Pancreas (tissue), 10 donors: ENCODE results near the gene CHRNE. TPM values are rescaled to one million over a fixed set of nuclear protein-coding genes. Genes with fewer than 3 reads are reported as not detected.

Experiments
- ATAC-seq, 4 donors: fragments of 200-7000 bp; cut with Tn5 transposase; one replicate each; pipeline versions ENCODE4 v1.8.0 to v1.9.1; 2020; ENCODE audit warnings: mild to moderate bottlenecking in 4 of 4, moderate library complexity in 4 of 4
- DNase-seq, 6 donors: peaks; one replicate each; pipeline ENCODE4 v3.0.0-alpha.2; 2020
- FAIRE-seq: peaks from 2 replicates; lab custom pipeline; 2012; peaks lifted over from hg19 to GRCh38; lab: Jason Lieb, UNC
- H3K27ac ChIP-seq, 4 donors: fragments of 200-600 bp; sonication (generic); 1 replicate in 3 of 4; 2 replicates in 1 of 4; pipeline versions ENCODE4 v1.5.0 to v1.8.0; 2020
- H3K27me3 ChIP-seq, 4 donors: fragments of 200-600 bp; one replicate each; pipeline ENCODE4 v1.8.0; 2021
- H3K36me3 ChIP-seq, 3 donors: fragments of 200-600 bp; sonication (generic) in 1 of 3; one replicate each; pipeline versions ENCODE4 v1.5.0 to v1.8.0; 2020 to 2021
- H3K4me1 ChIP-seq, 3 donors: fragments of 200-600 bp; one replicate each; pipeline ENCODE4 v1.8.0; 2021
- H3K4me3 ChIP-seq, 4 donors: fragments of 200-600 bp; sonication (generic) in 2 of 4; one replicate each; pipeline versions ENCODE4 v1.5.0 to v1.8.0; 2020 to 2021
- H3K9me3 ChIP-seq, 4 donors: fragments of 200-600 bp; one replicate each; pipeline ENCODE4 v1.8.0; 2021
- WGBS, 2 donors: extraction: QIAGEN DNeasy Blood & Tissue Kit; methylation state at CpG; one replicate each; pipeline ENCODE4 v1.1.7; 2013; 5-methylcytosine and 5-hydroxymethylcytosine counted together
- intact Hi-C, 3 donors: fragments of 100-400 bp; cut with DNase I; formaldehyde crosslinking; loops; one replicate each; pipeline versions ENCODE4 v1.11.1 to v1.14.2; 2022
- polyA plus RNA-seq, 2 donors: library from polyadenylated mRNA; stranded (reverse); fragments of 200-250 nt; gene quantifications; one replicate each; pipeline ENCODE4 v1.2.3, GENCODE V29; 2013
- total RNA-seq, 6 donors: library from RNA; stranded (reverse); fragmentation: NEBNext Ultra II Directional in 4 of 6; extraction: Animal tissue kit (Norgen Biotek cat#: 25700) in 4 of 6; gene quantifications; one replicate each; pipeline versions ENCODE4 v1.2.1 to v1.2.4, GENCODE V29; 2021 to 2023
- TF ChIP-seq, protein P1 (sequence below), 4 donors: fragments of 200-600 bp; sonication (generic) in 3 of 4; IDR thresholded peaks; one replicate each; pipeline versions ENCODE4 v1.5.0 to v1.8.0; 2021; ENCODE audit warnings: antibody characterized with exemption in 4 of 4
- donor health status: healthy with polysubstance abuse.
- donor health status: DM: no; HTN: no; CAD: no; lungs with moderate emphysema.
- donor health status: DM: no; HTN: no; CAD: no.
- donor health status: control.
- donor health status: control.
- donor health status: Bipolar disorder and iron deficiency.
- donor health status: DM: yes; HTN: yes; CAD: no.
- donor health status: DM: no; HTN: no; CAD: no.
- donor health status: DM: no; HTN: no; CAD: no.
- donor health status: DM: yes; HTN: yes; CAD: no.

CHRNE gene
- total and polyA plus RNA-seq, 8 donors, result 0.76 to 2.0 (median 1.3) TPM

DNA sequence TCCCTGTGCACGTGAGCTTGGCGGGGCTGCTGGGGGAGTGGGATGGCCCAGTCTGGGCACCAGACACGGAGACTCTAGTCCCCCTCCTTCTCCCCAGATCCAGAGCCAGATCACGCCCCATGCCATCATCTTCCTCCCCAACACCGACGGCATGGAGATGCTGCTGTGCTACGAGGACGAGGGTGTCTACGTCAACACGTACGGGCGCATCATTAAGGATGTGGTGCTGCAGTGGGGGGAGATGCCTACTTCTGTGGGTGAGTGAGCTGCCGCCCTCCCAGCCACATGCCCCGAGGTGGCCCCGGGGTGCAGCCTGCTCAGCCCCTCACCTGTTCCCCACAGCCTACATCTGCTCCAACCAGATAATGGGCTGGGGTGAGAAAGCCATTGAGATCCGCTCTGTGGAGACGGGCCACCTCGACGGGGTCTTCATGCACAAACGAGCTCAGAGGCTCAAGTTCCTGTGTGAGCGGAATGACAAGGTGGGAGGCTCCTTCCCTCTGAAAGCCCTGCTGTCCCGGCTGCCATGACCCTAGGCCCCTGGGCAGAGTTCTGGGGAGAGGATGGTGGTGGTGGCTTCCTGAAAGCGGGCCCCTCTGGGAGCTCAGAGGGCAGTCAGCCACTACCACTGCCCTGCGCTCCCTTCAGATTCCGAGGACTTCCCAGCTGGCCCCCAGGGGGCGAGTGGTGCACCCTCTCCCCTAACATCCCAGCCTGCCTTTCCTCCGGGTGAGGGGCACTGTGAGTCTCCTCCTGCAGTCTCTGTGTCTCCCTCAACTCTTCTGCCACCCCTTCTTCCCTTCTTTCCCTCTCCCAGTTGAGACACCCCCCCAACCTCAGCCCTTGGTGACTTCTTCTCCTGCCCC is 6.3 kb downstream of the CHRNE start:
- Histone ChIP-seq H3K36me3 (peaks cover 0 to 22% (median 8%) of the 10 kb centered on the region in 3 donors), H3K4me1 (peaks cover 0 to 4% (median 3%) of the 10 kb centered on the region in 3 donors), H3K27ac (no peak overlapping the region), H3K4me3 (no peak overlapping the region), H3K9me3 (no peaks in the 10 kb centered on the region), H3K27me3 (no peaks in the 10 kb centered on the region)
- intact Hi-C loops, result loop anchor here (10.0 kb wide), 3 partner anchors 102 to 182 kb away; partner anchors contain the start of genes ARRB2 (in 1 of the 3), CXCL16 (in 1 of the 3), MED11 (in 1 of the 3) and PSMB6 (in 1 of the 3)
- TF ChIP-seq, protein P1, sequence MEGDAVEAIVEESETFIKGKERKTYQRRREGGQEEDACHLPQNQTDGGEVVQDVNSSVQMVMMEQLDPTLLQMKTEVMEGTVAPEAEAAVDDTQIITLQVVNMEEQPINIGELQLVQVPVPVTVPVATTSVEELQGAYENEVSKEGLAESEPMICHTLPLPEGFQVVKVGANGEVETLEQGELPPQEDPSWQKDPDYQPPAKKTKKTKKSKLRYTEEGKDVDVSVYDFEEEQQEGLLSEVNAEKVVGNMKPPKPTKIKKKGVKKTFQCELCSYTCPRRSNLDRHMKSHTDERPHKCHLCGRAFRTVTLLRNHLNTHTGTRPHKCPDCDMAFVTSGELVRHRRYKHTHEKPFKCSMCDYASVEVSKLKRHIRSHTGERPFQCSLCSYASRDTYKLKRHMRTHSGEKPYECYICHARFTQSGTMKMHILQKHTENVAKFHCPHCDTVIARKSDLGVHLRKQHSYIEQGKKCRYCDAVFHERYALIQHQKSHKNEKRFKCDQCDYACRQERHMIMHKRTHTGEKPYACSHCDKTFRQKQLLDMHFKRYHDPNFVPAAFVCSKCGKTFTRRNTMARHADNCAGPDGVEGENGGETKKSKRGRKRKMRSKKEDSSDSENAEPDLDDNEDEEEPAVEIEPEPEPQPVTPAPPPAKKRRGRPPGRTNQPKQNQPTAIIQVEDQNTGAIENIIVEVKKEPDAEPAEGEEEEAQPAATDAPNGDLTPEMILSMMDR (IDR thresholded peaks at IDR 0.05), result no peak
- WGBS, 2 donors, result 92 to 94% methylated on average over 26 to 27 of the region's 27 CpGs
- DNase-seq, result peak in 2 of 6 donors; percentile 29 to 73
- ATAC-seq, result no peak
- no peak for FAIRE-seq

DNA sequence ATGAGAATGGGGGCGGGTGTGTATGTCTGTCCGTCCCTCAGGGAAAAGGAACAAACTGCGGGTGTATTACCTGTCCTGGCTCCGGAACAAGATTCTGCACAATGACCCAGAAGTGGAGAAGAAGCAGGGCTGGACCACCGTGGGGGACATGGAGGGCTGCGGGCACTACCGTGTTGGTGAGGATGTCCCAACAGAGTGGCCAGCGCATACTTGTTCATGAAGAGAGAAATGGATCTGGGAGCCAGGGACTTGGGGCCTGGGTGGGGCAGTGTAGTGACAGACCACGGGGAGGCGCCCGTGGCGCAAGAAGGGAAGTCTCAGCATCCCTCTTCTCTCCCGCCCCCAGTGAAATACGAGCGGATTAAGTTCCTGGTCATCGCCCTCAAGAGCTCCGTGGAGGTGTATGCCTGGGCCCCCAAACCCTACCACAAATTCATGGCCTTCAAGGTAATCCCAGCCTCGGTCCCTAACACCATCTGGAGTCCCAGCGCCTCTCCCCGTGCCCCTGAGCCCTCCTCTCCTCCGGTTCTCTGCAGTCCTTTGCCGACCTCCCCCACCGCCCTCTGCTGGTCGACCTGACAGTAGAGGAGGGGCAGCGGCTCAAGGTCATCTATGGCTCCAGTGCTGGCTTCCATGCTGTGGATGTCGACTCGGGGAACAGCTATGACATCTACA is 7.1 kb downstream of the CHRNE start:
- intact Hi-C loops, result loop anchor here (10.0 kb wide), 3 partner anchors 101 to 181 kb away; partner anchors contain the start of genes ARRB2 (in 1 of the 3), CXCL16 (in 1 of the 3), MED11 (in 1 of the 3) and PSMB6 (in 1 of the 3)
- Histone ChIP-seq H3K27ac (no peak overlapping the region), H3K4me1 (peaks cover 0 to 4% (median 3%) of the 10 kb centered on the region in 3 donors), H3K36me3 (peaks cover 0 to 29% (median 9%) of the 10 kb centered on the region in 3 donors), H3K4me3 (no peak overlapping the region), H3K9me3 (no peaks in the 10 kb centered on the region), H3K27me3 (no peaks in the 10 kb centered on the region)
- ATAC-seq (no peak), FAIRE-seq (no peak), DNase-seq (peak in 2 of 6 donors; percentile 21 to 33)
- TF ChIP-seq, protein P1 (IDR thresholded peaks at IDR 0.05), result no peak
- 75 to 77% methylated on average over 27 of the region's 27 CpGs for WGBS, 2 donors

DNA sequence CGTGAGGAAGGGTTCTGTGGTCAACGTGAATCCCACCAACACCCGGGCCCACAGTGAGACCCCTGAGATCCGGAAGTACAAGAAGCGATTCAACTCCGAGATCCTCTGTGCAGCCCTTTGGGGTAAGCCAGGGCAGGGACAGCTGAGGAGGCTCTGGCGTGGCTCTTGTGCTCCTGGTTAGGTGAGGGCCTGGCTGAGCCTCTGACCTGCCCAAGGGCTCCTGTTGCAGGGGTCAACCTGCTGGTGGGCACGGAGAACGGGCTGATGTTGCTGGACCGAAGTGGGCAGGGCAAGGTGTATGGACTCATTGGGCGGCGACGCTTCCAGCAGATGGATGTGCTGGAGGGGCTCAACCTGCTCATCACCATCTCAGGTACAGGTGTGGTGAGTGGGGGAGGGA is 7.8 kb downstream of the CHRNE start:
- ATAC-seq (no peak), FAIRE-seq (no peak), DNase-seq (no peak)
- 92 to 97% methylated on average over 13 of the region's 13 CpGs for WGBS, 2 donors
- no peak overlapping the region for H3K4me3 ChIP-seq
- TF ChIP-seq, protein P1 (IDR thresholded peaks at IDR 0.05), result no peak
- peaks cover 0 to 4% (median under 1%) of the 10 kb centered on the region in 3 donors for H3K4me1 ChIP-seq
- intact Hi-C loops, result loop anchor here (10.0 kb wide), 3 partner anchors 100 to 180 kb away; partner anchors contain the start of genes ARRB2 (in 1 of the 3), CXCL16 (in 1 of the 3), MED11 (in 1 of the 3) and PSMB6 (in 1 of the 3)
- no peaks in the 10 kb centered on the region for H3K9me3 ChIP-seq
- H3K27me3 ChIP-seq, result no peaks in the 10 kb centered on the region
- H3K36me3 ChIP-seq, result peaks cover 4 to 36% (median 15%) of the 10 kb centered on the region in 3 donors
- no peak overlapping the region for H3K27ac ChIP-seq

DNA sequence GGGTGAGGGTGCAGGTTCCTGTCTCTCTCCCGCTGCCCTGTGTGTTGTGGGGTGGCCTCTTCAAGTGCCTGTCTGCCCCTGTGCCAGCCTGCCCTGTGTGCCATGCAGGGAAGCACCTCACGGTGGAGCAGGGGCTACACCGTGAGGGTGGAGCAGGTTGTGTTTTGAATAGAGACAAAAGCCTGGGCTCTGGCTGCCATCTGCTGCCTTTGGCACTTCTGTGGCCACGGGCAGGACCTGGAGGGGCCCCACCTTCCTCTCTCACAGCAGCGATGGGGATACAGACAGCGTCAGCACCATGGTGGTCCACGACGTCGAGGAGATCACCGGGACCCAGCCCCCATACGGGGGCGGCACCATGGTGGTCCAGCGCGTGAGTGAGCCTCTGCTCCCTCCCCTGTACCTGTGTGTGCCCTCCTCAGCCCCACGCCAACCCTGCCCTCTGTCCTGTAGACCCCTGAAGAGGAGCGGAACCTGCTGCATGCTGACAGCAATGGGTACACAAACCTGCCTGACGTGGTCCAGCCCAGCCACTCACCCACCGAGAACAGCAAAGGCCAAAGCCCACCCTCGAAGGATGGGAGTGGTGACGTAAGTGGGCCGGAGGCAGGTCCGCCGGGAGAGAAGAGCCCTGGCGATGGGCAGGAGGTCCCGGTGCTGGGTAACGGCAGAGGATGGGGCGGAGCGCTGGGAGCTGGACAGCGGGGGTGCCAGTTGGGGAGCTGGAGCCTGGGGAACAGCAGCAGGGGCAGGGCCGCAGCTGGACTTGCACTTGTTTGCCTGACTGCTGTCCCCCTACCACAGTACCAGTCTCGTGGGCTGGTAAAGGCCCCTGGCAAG is 9.0 kb downstream of the CHRNE start:
- Histone ChIP-seq H3K27ac (no peak overlapping the region), H3K9me3 (no peaks in the 10 kb centered on the region), H3K4me3 (no peak overlapping the region), H3K36me3 (peaks cover 4 to 36% (median 15%) of the 10 kb centered on the region in 3 donors), H3K27me3 (no peaks in the 10 kb centered on the region), H3K4me1 (peaks cover 0 to 4% (median 0%) of the 10 kb centered on the region in 3 donors)
- ATAC-seq, result no peak
- peak in 3 of 6 donors; percentile 18 to 72 (median 39) for DNase-seq
- TF ChIP-seq, protein P1 (IDR thresholded peaks at IDR 0.05), result no peak
- WGBS, 2 donors, result 90 to 93% methylated on average over 31 of the region's 31 CpGs
- intact Hi-C loops, result loop anchor here (10.0 kb wide), 3 partner anchors 99 to 179 kb away; partner anchors contain the start of genes ARRB2 (in 1 of the 3), CXCL16 (in 1 of the 3), MED11 (in 1 of the 3) and PSMB6 (in 1 of the 3)
- FAIRE-seq, result no peak
